ENCODE measurements around the gene TBC1D17.
"Not testable (repeated sequence)": the region's sequence is repeated elsewhere in the genome, so short reads cannot be mapped to it uniquely, and the experiment has no call there.

TBC1D17 gene

GRCh38 chr19:49921871-49922795 is 44.6 kb downstream of the TBC1D17 start:
- TF ChIP-seq ZFX (IDR thresholded peaks at IDR 0.05) = no peak
- TF ChIP-seq CTCF (conservative IDR thresholded peaks at IDR 0.05) = no peak
- no peak overlapping the region for H3K27ac ChIP-seq

- TF ChIP-seq ZFX (IDR thresholded peaks at IDR 0.05) = no peak
- no peak for TF ChIP-seq CTCF (conservative IDR thresholded peaks at IDR 0.05)
- no peak overlapping the region for H3K27ac ChIP-seq
Measured at GRCh38 chr19:49923055-49924003, 45.8 kb downstream of the TBC1D17 start.

- H3K27ac ChIP-seq = no peak overlapping the region
- TF ChIP-seq CTCF (conservative IDR thresholded peaks at IDR 0.05) (no peak), ZFX (IDR thresholded peaks at IDR 0.05) (no peak)
Measured at GRCh38 chr19:49924004-49924880, 46.7 kb downstream of the TBC1D17 start.

- H3K27ac ChIP-seq = not testable (repeated sequence)
Measured at GRCh38 chr19:49924881-49925210, 47.3 kb downstream of the TBC1D17 start.

GRCh38 chr19:49925486-49925885 is 48.0 kb downstream of the TBC1D17 start:
- no peak for TF ChIP-seq ZFX (IDR thresholded peaks at IDR 0.05)
- no peak for TF ChIP-seq CTCF (conservative IDR thresholded peaks at IDR 0.05)
- H3K27ac ChIP-seq = no peak overlapping the region

GRCh38 chr19:49926515-49926914 is 49.0 kb downstream of the TBC1D17 start:
- no peak for TF ChIP-seq CTCF (conservative IDR thresholded peaks at IDR 0.05)
- no peak for TF ChIP-seq ZFX (IDR thresholded peaks at IDR 0.05)
- H3K27ac ChIP-seq = no peak overlapping the region

GRCh38 chr19:49927526-49928264 is 50.2 kb downstream of the TBC1D17 start:
- TF ChIP-seq CTCF (conservative IDR thresholded peaks at IDR 0.05) (no peak), ZFX (IDR thresholded peaks at IDR 0.05) (no peak)
- H3K27ac ChIP-seq = peak overlapping the region; percentile 100

All from C4-2B (cell line).